Tibial nerve (tissue), 4 donors: ENCODE results near the gene KATNIP. TPM values are rescaled to one million over a fixed set of nuclear protein-coding genes. Genes with fewer than 3 reads are reported as not detected.
A peak's percentile ranks its signal among the peaks of the same experiment; 100 is the strongest.
"Not testable (repeated sequence)": the region's sequence is repeated elsewhere in the genome, so short reads cannot be mapped to it uniquely, and the experiment has no call there.

ENCODE experiments used
- DNase-seq, 2 donors: peaks; one replicate each; pipeline ENCODE4 v3.0.0-alpha.2; 2019; ENCODE audit warnings: low spot score in 2 of 2
- H3K27ac ChIP-seq, 4 donors: fragments of 200-600 bp; sonication (generic) in 3 of 4; one replicate each; pipeline ENCODE4 v1.5.1; 2017 to 2019; ENCODE audit warnings: mild to moderate bottlenecking in 1 of 4
- H3K27me3 ChIP-seq, 2 donors: fragments of 200-600 bp; sonication (generic) in 1 of 2; one replicate each; pipeline versions ENCODE4 v1.5.1 to v1.6.0; 2017 to 2019
- H3K36me3 ChIP-seq, 3 donors: fragments of 200-600 bp; sonication (generic); one replicate each; pipeline ENCODE4 v1.5.1; 2018 to 2019
- H3K4me1 ChIP-seq, 4 donors: fragments of 200-600 bp; sonication (generic) in 3 of 4; one replicate each; pipeline ENCODE4 v1.5.1; 2017 to 2019
- H3K4me3 ChIP-seq, 4 donors: fragments of 200-600 bp; sonication (generic) in 3 of 4; one replicate each; pipeline ENCODE4 v1.5.1; 2017 to 2019; ENCODE audit warnings: mild to moderate bottlenecking in 1 of 4, moderate library complexity in 1 of 4
- H3K9me3 ChIP-seq, 4 donors: fragments of 200-600 bp; sonication (generic) in 3 of 4; one replicate each; pipeline ENCODE4 v1.5.1; 2017 to 2019
- EP300 ChIP-seq, 2 donors: sonication (generic); formaldehyde crosslinking; IDR thresholded peaks; one replicate each; pipeline ENCODE4 v1.6.1; 2017; ENCODE audit warnings: antibody characterized with exemption in 2 of 2, mild to moderate bottlenecking in 1 of 2
- POLR2A ChIP-seq, 2 donors: fragments of 450-650 bp; IDR thresholded peaks; one replicate each; pipeline ENCODE4 v1.6.1; 2017; ENCODE audit warnings: antibody characterized with exemption in 2 of 2, mild to moderate bottlenecking in 2 of 2, moderate library complexity in 2 of 2
- WGBS, 2 donors: methylation state at CpG; one replicate each; pipeline ENCODE4 v1.1.5; 2018; 5-methylcytosine and 5-hydroxymethylcytosine counted together
- total RNA-seq, 4 donors: library from RNA; depleted of rRNA; stranded (reverse); fragments of >200 nt; gene quantifications; one replicate each; pipeline ENCODE4 v1.1.0, GENCODE V29; 2016
- TF ChIP-seq, protein P1 (sequence below), 5 experiments: fragments of 200-600 bp in 3 of 5; fragments of 450-650 bp in 2 of 5; sonication (generic) in 3 of 5; IDR thresholded peaks; one replicate each; pipeline ENCODE4 v1.5.1; 2016 to 2019; ENCODE audit warnings: antibody characterized with exemption in 5 of 5, mild to moderate bottlenecking in 3 of 5, moderate library complexity in 2 of 5

The KATNIP gene
- total RNA-seq, 4 donors from 2014 or later = 21.8 to 37.3 (median 26.7) TPM

DNA sequence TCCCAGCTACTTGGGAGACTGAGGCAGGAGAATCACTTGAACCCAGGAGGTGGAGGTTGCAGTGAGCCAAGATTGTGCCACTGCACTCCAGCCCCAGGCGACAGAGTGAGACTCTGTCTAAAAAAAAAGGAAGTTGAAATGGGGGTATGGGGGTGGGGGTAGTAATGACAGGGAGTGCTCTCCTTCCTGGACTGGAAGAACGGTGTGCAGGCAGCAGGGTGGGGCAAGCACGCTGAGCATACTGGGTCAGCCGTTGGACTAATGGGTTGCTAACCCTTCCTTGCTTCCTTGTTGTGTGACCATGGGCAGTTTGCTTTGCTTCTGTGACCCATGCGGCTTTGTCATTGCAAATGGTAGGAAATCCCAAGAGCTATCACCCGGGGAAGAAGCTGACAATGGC lies 16.5 kb downstream of the KATNIP start:
- DNase-seq = no peak
- 71 to 83% methylated on average over 6 of the region's 6 CpGs for WGBS, 2 donors
- H3K27ac ChIP-seq = no peak overlapping the region
- H3K36me3 ChIP-seq = peaks cover 0 to 15% (median 0%) of the 10 kb centered on the region in 3 donors
- TF ChIP-seq, protein P1, sequence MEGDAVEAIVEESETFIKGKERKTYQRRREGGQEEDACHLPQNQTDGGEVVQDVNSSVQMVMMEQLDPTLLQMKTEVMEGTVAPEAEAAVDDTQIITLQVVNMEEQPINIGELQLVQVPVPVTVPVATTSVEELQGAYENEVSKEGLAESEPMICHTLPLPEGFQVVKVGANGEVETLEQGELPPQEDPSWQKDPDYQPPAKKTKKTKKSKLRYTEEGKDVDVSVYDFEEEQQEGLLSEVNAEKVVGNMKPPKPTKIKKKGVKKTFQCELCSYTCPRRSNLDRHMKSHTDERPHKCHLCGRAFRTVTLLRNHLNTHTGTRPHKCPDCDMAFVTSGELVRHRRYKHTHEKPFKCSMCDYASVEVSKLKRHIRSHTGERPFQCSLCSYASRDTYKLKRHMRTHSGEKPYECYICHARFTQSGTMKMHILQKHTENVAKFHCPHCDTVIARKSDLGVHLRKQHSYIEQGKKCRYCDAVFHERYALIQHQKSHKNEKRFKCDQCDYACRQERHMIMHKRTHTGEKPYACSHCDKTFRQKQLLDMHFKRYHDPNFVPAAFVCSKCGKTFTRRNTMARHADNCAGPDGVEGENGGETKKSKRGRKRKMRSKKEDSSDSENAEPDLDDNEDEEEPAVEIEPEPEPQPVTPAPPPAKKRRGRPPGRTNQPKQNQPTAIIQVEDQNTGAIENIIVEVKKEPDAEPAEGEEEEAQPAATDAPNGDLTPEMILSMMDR (IDR thresholded peaks at IDR 0.05) = no peak
- TF ChIP-seq EP300 (IDR thresholded peaks at IDR 0.05) (no peak), POLR2A (IDR thresholded peaks at IDR 0.05) (no peak)
- H3K27me3 ChIP-seq = no peaks in the 10 kb centered on the region
- H3K4me3 ChIP-seq = no peak overlapping the region
- no peaks in the 10 kb centered on the region for H3K9me3 ChIP-seq
- peaks cover 0 to 1% (median 0%) of the 10 kb centered on the region in 4 donors for H3K4me1 ChIP-seq

GRCh38 chr16:27568077-27568476 lies 18.1 kb downstream of the KATNIP start:
- Histone ChIP-seq H3K4me3 (no peak overlapping the region), H3K4me1 (peaks cover 0 to 13% (median 0%) of the 10 kb centered on the region in 4 donors), H3K27me3 (no peaks in the 10 kb centered on the region), H3K27ac (no peak overlapping the region), H3K36me3 (peaks cover 0 to 15% (median 0%) of the 10 kb centered on the region in 3 donors), H3K9me3 (no peaks in the 10 kb centered on the region)
- WGBS, 2 donors = 94 to 96% methylated on average over 4 of the region's 4 CpGs
- TF ChIP-seq EP300 (IDR thresholded peaks at IDR 0.05) (no peak), POLR2A (IDR thresholded peaks at IDR 0.05) (no peak)
- TF ChIP-seq, protein P1 (IDR thresholded peaks at IDR 0.05) = no peak
- DNase-seq = no peak

- Histone ChIP-seq H3K4me1 (peaks cover 0 to 13% (median 0%) of the 10 kb centered on the region in 4 donors), H3K36me3 (peaks cover 0 to 22% (median 0%) of the 10 kb centered on the region in 3 donors)
- 92 to 95% methylated on average over 8 of the region's 8 CpGs for WGBS, 2 donors
- H3K27ac ChIP-seq, H3K9me3 ChIP-seq, H3K27me3 ChIP-seq, DNase-seq, H3K4me3 ChIP-seq: not testable (repeated sequence)
Observed at GRCh38 chr16:27570986-27571385, 21.0 kb downstream of the KATNIP start.

- no peak for DNase-seq
- H3K9me3 ChIP-seq = no peaks in the 10 kb centered on the region
- TF ChIP-seq EP300 (IDR thresholded peaks at IDR 0.05) (no peak), POLR2A (IDR thresholded peaks at IDR 0.05) (no peak)
- TF ChIP-seq, protein P1 (IDR thresholded peaks at IDR 0.05) = no peak
- H3K4me1 ChIP-seq = peaks cover 0 to 13% (median 0%) of the 10 kb centered on the region in 4 donors
- H3K4me3 ChIP-seq = no peak overlapping the region
- no peaks in the 10 kb centered on the region for H3K27me3 ChIP-seq
- 86 to 89% methylated on average over 8 of the region's 8 CpGs for WGBS, 2 donors
- H3K27ac ChIP-seq = no peak overlapping the region
- H3K36me3 ChIP-seq = peaks cover 0 to 23% (median 0%) of the 10 kb centered on the region in 3 donors
Observed at GRCh38 chr16:27571433-27572326, 21.7 kb downstream of the KATNIP start.

DNA sequence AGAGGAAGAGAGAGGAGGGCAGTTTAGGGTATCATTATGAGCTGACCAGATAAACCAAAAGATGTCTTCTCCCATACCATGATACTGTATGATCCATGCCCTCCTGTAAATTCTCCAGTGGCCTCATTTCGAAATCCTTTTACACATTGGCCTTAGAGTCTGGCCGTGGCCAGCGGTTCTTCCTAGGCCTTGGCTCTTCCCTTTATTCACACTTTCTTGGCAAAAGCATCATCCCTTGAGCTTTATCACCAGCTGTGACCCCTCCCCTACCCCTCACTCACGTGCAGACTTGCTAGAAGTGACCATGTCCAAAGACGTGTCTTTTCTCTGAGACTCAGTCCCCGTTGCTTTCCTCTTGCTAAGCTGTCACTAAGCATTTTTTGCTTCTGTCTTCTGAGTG lies 22.8 kb downstream of the KATNIP start:
- WGBS, 2 donors = 71 to 82% methylated on average over 6 of the region's 6 CpGs
- DNase-seq = peak in 1 of 2 donors; percentile 34

More for the DNA sequence above, 22.8 kb downstream of the KATNIP start:
- peak overlapping the region in 1 of 4 donors; percentile 17 for H3K27ac ChIP-seq
- peaks cover 0 to 13% (median 0%) of the 10 kb centered on the region in 4 donors for H3K4me1 ChIP-seq
- H3K4me3 ChIP-seq = no peak overlapping the region
- no peaks in the 10 kb centered on the region for H3K27me3 ChIP-seq
- TF ChIP-seq POLR2A (IDR thresholded peaks at IDR 0.05) (no peak), EP300 (IDR thresholded peaks at IDR 0.05) (peak in 1 of 2 donors; percentile 21)
- TF ChIP-seq, protein P1 (IDR thresholded peaks at IDR 0.05) = no peak
- peaks cover 0 to 17% (median 0%) of the 10 kb centered on the region in 3 donors for H3K36me3 ChIP-seq
- H3K9me3 ChIP-seq = no peaks in the 10 kb centered on the region
